Measurements from ENCODE around the gene MTCH1.

Gene MTCH1, protein sequence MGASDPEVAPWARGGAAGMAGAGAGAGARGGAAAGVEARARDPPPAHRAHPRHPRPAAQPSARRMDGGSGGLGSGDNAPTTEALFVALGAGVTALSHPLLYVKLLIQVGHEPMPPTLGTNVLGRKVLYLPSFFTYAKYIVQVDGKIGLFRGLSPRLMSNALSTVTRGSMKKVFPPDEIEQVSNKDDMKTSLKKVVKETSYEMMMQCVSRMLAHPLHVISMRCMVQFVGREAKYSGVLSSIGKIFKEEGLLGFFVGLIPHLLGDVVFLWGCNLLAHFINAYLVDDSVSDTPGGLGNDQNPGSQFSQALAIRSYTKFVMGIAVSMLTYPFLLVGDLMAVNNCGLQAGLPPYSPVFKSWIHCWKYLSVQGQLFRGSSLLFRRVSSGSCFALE

GRCh38 chr6:36985808-36986703, at the start of gene MTCH1:
TSS of gene MTCH1 (minus strand) at chr6:36986196. CDS start at chr6:36986173, 23 bp downstream.
- peak; percentile 65 to 85 (median 76) for DNase-seq

GRCh38 chr6:37033819-37034795, 48.1 kb upstream of the MTCH1 start:
- no peak for DNase-seq

GRCh38 chr6:37033255-37033654, 47.3 kb upstream of the MTCH1 start:
- no peak for DNase-seq

- no peak for DNase-seq
Measured at GRCh38 chr6:37032239-37032638, 46.2 kb upstream of the MTCH1 start.

- DNase-seq: no peak
Measured at GRCh38 chr6:37030599-37030998, 44.6 kb upstream of the MTCH1 start.

DNA sequence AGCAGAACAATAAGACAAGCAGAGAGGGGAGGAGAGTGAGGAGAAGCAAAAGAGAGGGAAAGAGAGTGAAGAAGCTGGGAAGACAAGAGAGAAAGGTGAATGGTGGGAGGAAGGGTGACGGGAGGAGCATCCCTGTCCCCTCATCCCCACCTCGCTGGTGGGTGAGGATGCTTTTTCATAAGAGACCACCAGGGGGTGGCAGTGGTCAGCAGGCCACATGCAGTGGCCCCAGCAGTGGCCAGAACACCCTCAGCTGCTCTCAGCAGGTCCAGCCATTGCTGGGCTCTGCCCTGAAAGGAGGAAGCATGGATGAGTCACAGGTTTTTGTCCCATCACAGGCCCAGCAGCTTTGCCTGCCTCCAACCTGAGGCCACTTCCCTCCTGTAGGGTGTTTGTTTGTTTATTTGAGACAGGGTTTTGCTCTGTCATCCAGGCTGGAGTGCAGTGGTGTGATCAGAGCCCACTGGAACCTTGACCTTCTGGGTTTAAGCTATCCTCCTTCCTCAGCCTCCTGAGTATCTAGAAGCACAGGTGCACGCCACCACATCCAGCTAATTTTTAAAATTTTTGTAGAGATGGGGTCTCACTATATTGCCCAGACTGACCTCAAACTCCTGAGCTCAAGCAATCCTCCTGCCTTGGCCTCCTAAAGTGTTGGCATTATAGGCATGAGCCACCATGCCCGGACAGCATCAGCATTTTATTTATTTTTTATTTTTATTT, 43.4 kb upstream of the MTCH1 start:
- peak in 1 of 4 experiments; percentile 12 for DNase-seq

DNA sequence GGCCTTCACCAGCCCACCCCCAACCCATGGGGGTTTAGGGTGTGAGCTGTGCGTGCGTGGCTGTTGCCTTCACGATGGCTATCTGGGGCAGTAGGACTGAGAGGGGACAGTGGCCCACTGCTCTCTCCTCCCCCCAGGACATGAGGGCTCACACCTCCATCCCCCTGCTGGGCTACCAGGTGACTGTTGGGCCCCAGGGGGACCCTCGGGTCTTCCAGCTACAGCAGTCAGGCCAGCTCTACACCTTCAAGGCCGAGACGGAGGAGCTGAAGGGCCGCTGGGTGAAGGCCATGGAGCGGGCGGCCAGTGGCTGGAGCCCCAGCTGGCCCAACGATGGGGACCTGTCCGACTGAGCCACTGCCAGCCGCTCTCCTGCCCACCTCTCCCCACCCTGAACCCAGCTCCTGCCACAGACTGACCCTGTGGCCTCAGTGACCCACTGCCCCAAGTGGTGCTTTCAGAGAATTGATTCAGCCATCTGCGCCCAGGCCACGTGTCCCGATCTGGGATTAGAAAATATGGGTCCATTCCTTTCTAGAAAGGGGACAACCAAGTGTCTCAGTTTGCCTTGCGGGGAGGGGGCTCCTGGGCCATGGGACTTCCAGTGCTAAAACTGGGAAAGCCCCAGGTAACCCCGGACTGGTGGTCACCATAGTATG, 41.9 kb upstream of the MTCH1 start:
- DNase-seq: no peak

GRCh38 chr6:37027036-37027720, 41.2 kb upstream of the MTCH1 start:
- no peak for DNase-seq

DNA sequence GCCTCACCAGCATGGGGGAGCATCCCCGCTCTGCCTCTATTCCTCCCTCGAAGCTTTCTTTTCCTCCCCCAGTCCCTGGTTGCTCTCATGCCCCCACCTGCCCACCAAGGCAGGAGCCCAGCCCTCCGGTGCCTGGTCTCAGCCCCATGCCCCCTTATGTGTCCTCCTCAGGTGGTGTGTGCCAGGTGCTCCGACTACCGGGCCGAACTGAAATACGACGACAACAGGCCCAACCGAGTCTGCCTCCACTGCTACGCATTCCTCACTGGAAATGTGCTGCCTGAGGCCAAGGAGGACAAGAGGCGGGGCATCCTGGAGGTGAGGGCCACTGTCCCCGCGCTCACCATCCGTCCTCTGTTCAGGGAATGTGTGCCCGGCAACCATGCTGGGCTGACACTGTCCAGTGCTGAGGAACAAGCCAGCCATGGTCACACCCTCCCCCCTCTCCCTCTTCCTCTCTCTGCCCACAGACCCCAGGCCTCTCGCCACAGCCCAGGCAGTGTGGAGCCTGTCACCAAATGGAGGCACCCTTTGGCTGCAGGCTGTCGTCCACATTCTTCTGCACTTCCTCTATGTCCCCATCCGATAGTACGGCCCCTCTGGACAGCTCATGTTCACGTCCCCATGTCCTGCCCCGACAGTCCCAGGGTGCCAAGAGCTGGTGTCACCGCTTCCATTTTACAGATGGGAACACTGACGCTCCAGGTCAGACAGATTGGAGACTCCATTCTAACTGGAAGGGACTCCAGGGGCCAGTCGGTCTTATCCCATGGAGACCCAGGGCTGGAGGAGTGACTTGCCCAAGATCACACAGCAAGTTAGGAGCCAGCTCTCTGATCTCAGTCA, 39.8 kb upstream of the MTCH1 start:
- DNase-seq: no peak

- DNase-seq: no peak
Measured at GRCh38 chr6:37024656-37025337, 38.8 kb upstream of the MTCH1 start.

GRCh38 chr6:37022135-37022863, 36.3 kb upstream of the MTCH1 start:
- DNase-seq: no peak

GRCh38 chr6:37021356-37022129, 35.5 kb upstream of the MTCH1 start:
- peak in 2 of 4 experiments; percentile 49 to 62 for DNase-seq

GRCh38 chr6:37020812-37021211, 34.8 kb upstream of the MTCH1 start:
- DNase-seq: no peak

GRCh38 chr6:37020381-37020780, 34.4 kb upstream of the MTCH1 start:
- no peak for DNase-seq

- DNase-seq: no peak
Measured at GRCh38 chr6:37019065-37019450, 33.1 kb upstream of the MTCH1 start.

- peak; percentile 44 to 82 (median 72) for DNase-seq
Measured at GRCh38 chr6:37018198-37019064, 32.4 kb upstream of the MTCH1 start.
